Activated naive CD8-positive, alpha-beta T cell treated with anti-CD3 and anti-CD28 coated beads, Interleukin-2, amount 10 ng/mL, durations not matched to agents 7 days and 5 days (primary cell): ENCODE measurements around the gene ACO2. TPM values are rescaled to one million over a fixed set of nuclear protein-coding genes. Genes with fewer than 3 reads are reported as not detected.
"Not testable (repeated sequence)": the region's sequence is repeated elsewhere in the genome, so short reads cannot be mapped to it uniquely, and the experiment has no call there.

Source experiments
- ATAC-seq: fragments of 150-1000 bp; cut with Tn5 transposase; one replicate; pipeline ENCODE4 v1.10.0; 2021; ENCODE audit warnings: low read depth, moderate library complexity
- POLR2A ChIA-PET: fragments of 350-600 bp; sonication (Branson Sonifier 250); formaldehyde crosslinking; loops from one replicate; lab custom pipeline; 2021; ENCODE audit warnings: antibody characterized with exemption; lab: Charles Lee
- DNase-seq: peaks from one replicate; pipeline ENCODE4 v3.0.0; 2021
- H3K27ac Mint-ChIP-seq: one replicate; pipeline ENCODE4 v1.8.0; 2022; ENCODE audit warnings: mild to moderate bottlenecking, mixed read lengths
- H3K27me3 Mint-ChIP-seq: one replicate; pipeline ENCODE4 v1.8.0; 2022; ENCODE audit warnings: mild to moderate bottlenecking, moderate library complexity, mixed read lengths
- H3K36me3 Mint-ChIP-seq: one replicate; pipeline ENCODE4 v1.8.0; 2021; ENCODE audit warnings: mild to moderate bottlenecking, mixed read lengths
- H3K4me1 Mint-ChIP-seq: one replicate; pipeline ENCODE4 v1.8.0; 2021; ENCODE audit warnings: mixed read lengths
- H3K4me3 Mint-ChIP-seq: one replicate; pipeline ENCODE4 v1.8.0; 2022; ENCODE audit warnings: mild to moderate bottlenecking, moderate library complexity, mixed read lengths
- H3K9me3 Mint-ChIP-seq: one replicate; pipeline ENCODE4 v1.8.0; 2021; ENCODE audit warnings: mixed read lengths
- total RNA-seq, 2 experiments: library from RNA; stranded (reverse); gene quantifications; one replicate each; pipeline ENCODE4 v1.2.3, GENCODE V29; 2021

ACO2 gene
- total RNA-seq, 2 experiments from 2014 or later, result 73.7 to 76.2 TPM

GRCh38 chr22:41551877-41552582 is 83.1 kb downstream of the ACO2 start:
- DNase-seq (no peak), ATAC-seq (no peak)
- H3K27me3 Mint-ChIP-seq, result peaks cover 32% of the 10 kb centered on the region
- H3K4me1 Mint-ChIP-seq, result no peaks in the 10 kb centered on the region
- H3K36me3 Mint-ChIP-seq, result no peaks in the 10 kb centered on the region
- no peaks in the 10 kb centered on the region for H3K9me3 Mint-ChIP-seq
- POLR2A ChIA-PET, result interaction anchor here (0.6 kb wide), 1 partner anchor 531 kb away, joined by 3 read pairs; no protein-coding TSS in a partner anchor
- no peak overlapping the region for H3K27ac Mint-ChIP-seq
- no peak overlapping the region for H3K4me3 Mint-ChIP-seq

GRCh38 chr22:41555325-41555982 is 86.5 kb downstream of the ACO2 start:
- no peak for ATAC-seq
- no peaks in the 10 kb centered on the region for H3K36me3 Mint-ChIP-seq
- POLR2A ChIA-PET, result interaction anchor here (0.6 kb wide), 1 partner anchor 263 kb away, joined by 3 read pairs; no protein-coding TSS in a partner anchor
- no peak for DNase-seq
- H3K27me3 Mint-ChIP-seq, result peaks cover 52% of the 10 kb centered on the region
- H3K9me3 Mint-ChIP-seq, result no peaks in the 10 kb centered on the region
- no peaks in the 10 kb centered on the region for H3K4me1 Mint-ChIP-seq
- no peak overlapping the region for H3K27ac Mint-ChIP-seq
- no peak overlapping the region for H3K4me3 Mint-ChIP-seq

DNA sequence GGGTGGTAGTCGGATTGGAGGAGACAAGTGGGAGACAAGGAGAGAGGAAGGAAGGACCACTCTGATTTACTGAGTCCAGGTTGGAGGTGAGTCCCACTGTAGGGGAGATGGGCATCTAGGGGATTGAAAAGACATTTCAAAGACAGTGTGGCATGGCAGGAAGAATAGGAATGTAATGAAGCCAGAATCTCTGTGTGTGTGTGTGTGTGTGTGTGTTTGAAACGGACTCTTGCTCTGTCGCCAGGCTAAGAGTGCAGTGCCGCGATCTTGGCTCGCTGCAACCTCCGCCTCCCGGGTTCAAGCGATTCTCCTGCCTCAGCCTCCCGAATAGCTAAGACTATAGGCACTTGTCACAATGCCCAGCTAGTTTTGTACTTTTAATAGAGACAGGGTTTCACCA is 87.6 kb downstream of the ACO2 start:
- DNase-seq, result no peak
- Mint-ChIP-seq H3K27me3 (peaks cover 57% of the 10 kb centered on the region), H3K4me3 (no peak overlapping the region), H3K36me3 (no peaks in the 10 kb centered on the region), H3K4me1 (no peaks in the 10 kb centered on the region), H3K9me3 (no peaks in the 10 kb centered on the region), H3K27ac (no peak overlapping the region)
- no peak for ATAC-seq
- POLR2A ChIA-PET, result interaction anchor here (1.3 kb wide), 1 partner anchor 33 kb away, joined by 3 read pairs; the partner anchor contains the start of gene PMM1

- Mint-ChIP-seq H3K36me3 (no peaks in the 10 kb centered on the region), H3K27ac (no peak overlapping the region), H3K27me3 (peaks cover 55% of the 10 kb centered on the region), H3K4me3 (no peak overlapping the region), H3K9me3 (no peaks in the 10 kb centered on the region), H3K4me1 (no peaks in the 10 kb centered on the region)
- no peak for DNase-seq
- no peak for ATAC-seq
- POLR2A ChIA-PET, result interaction anchor here (0.6 to 1.3 kb wide), 4 partner anchors 7 to 104 kb away, joined by 3 to 4 read pairs (median 3); partner anchors contain the start of gene PMM1
Observed at GRCh38 chr22:41557401-41558240, 88.7 kb downstream of the ACO2 start.

DNA sequence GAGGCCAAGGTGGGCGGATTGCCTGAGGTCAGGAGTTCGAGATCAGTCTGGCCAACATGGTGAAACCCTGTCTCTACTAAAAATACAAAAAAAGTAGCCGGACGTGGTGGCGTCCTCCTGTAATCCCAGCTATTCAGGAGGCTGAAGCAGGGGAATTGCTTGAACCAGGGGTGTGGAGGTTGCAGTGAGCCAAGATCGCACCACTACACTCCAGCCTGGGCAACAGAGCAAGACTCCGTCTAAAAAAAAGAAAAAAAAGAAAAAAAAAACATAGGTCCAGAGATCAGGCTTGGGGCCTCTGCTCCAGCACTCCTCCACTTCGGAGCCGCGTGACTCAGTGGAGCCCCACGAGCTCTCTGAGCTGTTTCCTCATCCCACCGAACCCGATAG is 89.3 kb downstream of the ACO2 start:
- not testable (repeated sequence) for H3K9me3 Mint-ChIP-seq, H3K36me3 Mint-ChIP-seq, H3K4me1 Mint-ChIP-seq, ATAC-seq, DNase-seq, H3K4me3 Mint-ChIP-seq, H3K27ac Mint-ChIP-seq
- POLR2A ChIA-PET, result interaction anchor here (0.6 to 1.3 kb wide), 2 partner anchors 17 to 104 kb away, joined by 3 read pairs; no protein-coding TSS in a partner anchor
- peaks cover 58% of the 10 kb centered on the region for H3K27me3 Mint-ChIP-seq

GRCh38 chr22:41560095-41560471 is 91.2 kb downstream of the ACO2 start:
- DNase-seq (no peak), ATAC-seq (no peak)
- Mint-ChIP-seq H3K27me3 (peaks cover 50% of the 10 kb centered on the region), H3K4me1 (no peaks in the 10 kb centered on the region), H3K36me3 (no peaks in the 10 kb centered on the region), H3K27ac (no peak overlapping the region), H3K9me3 (no peaks in the 10 kb centered on the region), H3K4me3 (no peak overlapping the region)
- POLR2A ChIA-PET, result interaction anchor here (0.6 to 0.8 kb wide), 2 partner anchors 61 to 103 kb away, joined by 3 to 7 read pairs; partner anchors contain the start of genes DESI1 and XRCC6

DNA sequence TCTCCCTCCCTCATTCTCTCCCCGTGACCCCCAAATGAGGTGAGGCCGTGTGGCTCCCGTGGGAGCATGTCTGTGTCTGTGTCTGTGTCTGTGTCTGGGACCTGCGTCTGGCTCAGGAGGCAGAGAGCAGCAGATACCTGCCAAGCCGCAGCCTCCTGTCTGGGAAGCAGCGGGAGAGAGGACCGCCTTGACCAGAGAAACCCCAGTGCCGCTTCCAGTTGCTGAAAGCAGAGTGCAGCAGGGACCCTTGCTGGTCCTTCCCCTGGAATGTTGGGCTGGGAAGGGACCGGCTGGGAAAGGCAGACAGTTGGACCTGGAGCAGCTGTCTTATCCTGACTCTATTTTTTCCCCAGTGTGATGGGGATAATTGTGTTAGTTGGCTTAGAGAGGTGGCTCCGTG is 92.4 kb downstream of the ACO2 start:
- no peaks in the 10 kb centered on the region for H3K9me3 Mint-ChIP-seq
- no peak overlapping the region for H3K27ac Mint-ChIP-seq
- H3K4me1 Mint-ChIP-seq, result peaks cover 3% of the 10 kb centered on the region
- ATAC-seq (no peak), DNase-seq (no peak)
- POLR2A ChIA-PET, result no interaction called here
- no peaks in the 10 kb centered on the region for H3K36me3 Mint-ChIP-seq
- no peak overlapping the region for H3K4me3 Mint-ChIP-seq
- peaks cover 46% of the 10 kb centered on the region for H3K27me3 Mint-ChIP-seq

DNA sequence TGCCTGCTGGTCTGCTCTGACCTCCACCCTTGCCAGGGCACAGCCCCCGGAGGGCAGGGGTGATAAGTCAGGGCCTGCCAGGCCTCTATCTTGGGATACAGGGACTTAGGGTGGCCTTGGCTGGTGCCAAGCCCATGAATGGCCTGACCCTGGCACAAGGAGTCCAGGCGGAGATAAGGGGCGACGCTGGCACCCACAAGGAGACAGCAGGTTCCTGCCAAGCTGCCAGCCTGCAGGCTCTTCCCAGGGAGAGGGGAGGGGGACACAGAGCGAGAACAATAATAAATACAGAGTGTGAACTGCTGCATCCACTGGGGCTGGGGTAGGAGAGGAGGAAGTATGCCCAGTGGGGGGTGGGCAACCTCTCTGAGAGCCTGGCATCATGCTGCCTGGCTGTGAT is 92.9 kb downstream of the ACO2 start:
- H3K27ac Mint-ChIP-seq, result no peak overlapping the region
- POLR2A ChIA-PET, result interaction anchor here (0.7 kb wide), 1 partner anchor 53 kb away, joined by 3 read pairs; no protein-coding TSS in a partner anchor
- no peaks in the 10 kb centered on the region for H3K9me3 Mint-ChIP-seq
- peaks cover 45% of the 10 kb centered on the region for H3K27me3 Mint-ChIP-seq
- no peak overlapping the region for H3K4me3 Mint-ChIP-seq
- ATAC-seq (no peak), DNase-seq (no peak)
- H3K36me3 Mint-ChIP-seq, result no peaks in the 10 kb centered on the region
- H3K4me1 Mint-ChIP-seq, result peaks cover 3% of the 10 kb centered on the region

DNA sequence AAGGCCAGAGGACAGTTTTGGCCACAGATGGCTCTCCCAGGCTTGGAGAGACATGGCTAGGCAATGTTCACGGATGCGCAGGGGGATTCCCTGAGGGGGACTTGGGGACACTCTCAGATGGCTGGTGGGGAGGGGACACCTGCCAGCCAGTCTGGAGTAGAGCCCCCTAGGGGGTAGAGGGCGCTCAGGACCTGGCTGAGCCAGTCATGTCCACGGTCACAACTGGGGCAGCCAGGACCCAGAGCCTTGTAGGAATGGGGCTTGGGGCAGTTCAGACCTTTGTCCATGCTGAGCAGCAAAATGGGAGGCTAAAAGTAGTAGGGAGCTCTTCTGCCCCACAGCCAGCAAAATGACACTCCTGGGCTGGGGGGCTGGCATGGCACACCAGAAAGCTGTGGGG is 93.5 kb downstream of the ACO2 start:
- H3K4me3 Mint-ChIP-seq, result no peak overlapping the region
- H3K4me1 Mint-ChIP-seq, result peaks cover 3% of the 10 kb centered on the region
- DNase-seq, result no peak
- no peaks in the 10 kb centered on the region for H3K36me3 Mint-ChIP-seq
- no peak overlapping the region for H3K27ac Mint-ChIP-seq
- POLR2A ChIA-PET, result interaction anchor here (0.7 kb wide), 1 partner anchor 53 kb away, joined by 3 read pairs; no protein-coding TSS in a partner anchor
- H3K9me3 Mint-ChIP-seq, result no peaks in the 10 kb centered on the region
- peaks cover 42% of the 10 kb centered on the region for H3K27me3 Mint-ChIP-seq
- no peak for ATAC-seq

- H3K36me3 Mint-ChIP-seq, result no peaks in the 10 kb centered on the region
- H3K4me1 Mint-ChIP-seq, result peaks cover 3% of the 10 kb centered on the region
- no peak overlapping the region for H3K27ac Mint-ChIP-seq
- H3K27me3 Mint-ChIP-seq, result peaks cover 39% of the 10 kb centered on the region
- POLR2A ChIA-PET, result interaction anchor here (0.6 kb wide), 1 partner anchor 77 kb away, joined by 3 read pairs; no protein-coding TSS in a partner anchor
- ATAC-seq (no peak), DNase-seq (no peak)
- H3K9me3 Mint-ChIP-seq, result no peaks in the 10 kb centered on the region
- H3K4me3 Mint-ChIP-seq, result no peak overlapping the region
Observed at GRCh38 chr22:41563051-41563711, 94.3 kb downstream of the ACO2 start.

DNA sequence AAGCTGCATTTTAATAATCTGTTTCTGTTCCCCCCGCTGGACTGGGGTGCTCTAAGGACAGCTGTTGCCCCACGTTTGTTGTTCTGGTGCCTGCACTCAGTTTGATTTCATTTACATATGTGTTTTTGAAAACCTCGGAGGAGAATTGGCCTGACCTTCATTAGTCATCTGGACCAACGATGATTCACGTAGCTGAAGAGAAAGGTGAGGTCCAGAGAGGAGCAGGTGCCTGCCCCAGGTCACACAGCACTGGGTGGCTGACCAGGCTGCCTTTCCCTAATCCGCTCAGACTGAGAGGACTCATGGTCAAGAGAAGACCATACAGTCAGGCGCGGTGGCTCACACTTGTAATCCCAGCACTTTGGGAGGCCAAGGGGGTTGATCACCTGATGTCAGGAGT is 95.6 kb downstream of the ACO2 start:
- Mint-ChIP-seq H3K27me3 (peaks cover 27% of the 10 kb centered on the region), H3K36me3 (no peaks in the 10 kb centered on the region), H3K9me3 (no peaks in the 10 kb centered on the region), H3K27ac (no peak overlapping the region), H3K4me1 (peaks cover 3% of the 10 kb centered on the region), H3K4me3 (no peak overlapping the region)
- ATAC-seq, result no peak
- no peak for DNase-seq
- POLR2A ChIA-PET, result interaction anchor here (0.7 to 1.9 kb wide), 3 partner anchors 7 to 183 kb away, joined by 3 to 5 read pairs (median 4); partner anchors contain the start of gene PMM1

DNA sequence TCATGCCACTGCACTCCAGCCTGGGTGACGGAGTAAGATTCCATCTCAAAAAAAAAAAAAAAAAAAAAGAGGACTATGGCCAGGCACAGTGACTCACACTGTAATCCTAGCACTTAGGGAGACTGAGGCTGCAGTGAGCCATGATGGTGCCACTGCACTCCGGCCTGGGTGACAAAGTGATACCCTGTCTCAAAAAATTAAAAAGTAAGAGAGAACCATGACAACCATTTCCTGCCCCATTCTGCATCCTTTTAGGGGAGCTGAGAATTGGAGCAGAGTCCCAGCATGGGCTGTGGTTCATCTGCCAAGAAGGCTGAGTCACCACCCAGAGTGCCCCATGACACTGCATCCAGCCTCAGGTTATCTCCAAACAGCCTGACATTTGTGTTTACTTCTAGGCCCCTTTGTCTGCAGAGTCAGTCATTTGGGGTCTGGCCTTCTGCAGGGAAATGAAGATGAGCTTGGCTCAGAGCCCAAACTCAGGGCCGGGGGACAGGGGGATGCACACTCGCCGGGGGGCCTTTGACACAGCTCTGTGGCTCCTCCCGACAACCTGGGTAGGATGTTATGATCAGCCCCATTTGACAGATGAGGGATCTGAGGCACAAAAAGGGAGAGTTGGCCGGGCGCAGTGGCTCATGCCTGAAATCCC is 96.6 kb downstream of the ACO2 start:
- Mint-ChIP-seq H3K9me3 (no peaks in the 10 kb centered on the region), H3K27me3 (peaks cover 17% of the 10 kb centered on the region), H3K36me3 (no peaks in the 10 kb centered on the region), H3K27ac (no peak overlapping the region), H3K4me1 (peaks cover 3% of the 10 kb centered on the region), H3K4me3 (no peak overlapping the region)
- DNase-seq, result no peak
- POLR2A ChIA-PET, result interaction anchor here (0.7 to 1.9 kb wide), 8 partner anchors 8 to 959 kb away, joined by 3 to 12 read pairs (median 4); partner anchors contain the start of genes DESI1, PMM1, XRCC6 and ZC3H7B
- peak; percentile 86 for ATAC-seq
